Nephron (organoid): ENCODE measurements around the gene SGCD.

Source experiments
- H3K27ac Mint-ChIP-seq, 3 experiments: 2 replicates each; pipeline ENCODE4 v1.8.0; 2020; ENCODE audit warnings: mixed read lengths in 3 of 3, mild to moderate bottlenecking in 2 of 3, moderate library complexity in 1 of 3
- H3K27me3 Mint-ChIP-seq: 2 replicates; pipeline ENCODE4 v1.8.0; 2021; ENCODE audit warnings: low read depth, mild to moderate bottlenecking, moderate library complexity, mixed read lengths
- H3K36me3 Mint-ChIP-seq: 2 replicates; pipeline ENCODE4 v1.8.0; 2020; ENCODE audit warnings: low read depth, mixed read lengths
- H3K4me1 Mint-ChIP-seq: 2 replicates; pipeline ENCODE4 v1.8.0; 2020; ENCODE audit warnings: mixed read lengths
- H3K4me3 Mint-ChIP-seq, 3 experiments: 2 replicates each; pipeline ENCODE4 v1.8.0; 2020; ENCODE audit warnings: mild to moderate bottlenecking in 3 of 3, mixed read lengths in 3 of 3, moderate library complexity in 2 of 3
- H3K9me3 Mint-ChIP-seq: 2 replicates; pipeline ENCODE4 v1.8.0; 2020; ENCODE audit warnings: mixed read lengths
- TF ChIP-seq, protein P1 (sequence below), 3 experiments: fragments of 200-600 bp; sonication (generic); IDR thresholded peaks; one replicate each; pipeline ENCODE4 v1.5.0; 2021; ENCODE audit warnings: antibody characterized with exemption in 3 of 3; ENCODE audit not compliant: unreplicated experiment in 3 of 3

The SGCD gene

GRCh38 chr5:156698323-156698722 lies 371.4 kb downstream of the SGCD start:
- Mint-ChIP-seq H3K27ac (no peak overlapping the region), H3K36me3 (no peaks in the 10 kb centered on the region), H3K9me3 (no peaks in the 10 kb centered on the region), H3K27me3 (no peaks in the 10 kb centered on the region), H3K4me3 (no peak overlapping the region), H3K4me1 (peaks cover 4% of the 10 kb centered on the region)
- TF ChIP-seq, protein P1, sequence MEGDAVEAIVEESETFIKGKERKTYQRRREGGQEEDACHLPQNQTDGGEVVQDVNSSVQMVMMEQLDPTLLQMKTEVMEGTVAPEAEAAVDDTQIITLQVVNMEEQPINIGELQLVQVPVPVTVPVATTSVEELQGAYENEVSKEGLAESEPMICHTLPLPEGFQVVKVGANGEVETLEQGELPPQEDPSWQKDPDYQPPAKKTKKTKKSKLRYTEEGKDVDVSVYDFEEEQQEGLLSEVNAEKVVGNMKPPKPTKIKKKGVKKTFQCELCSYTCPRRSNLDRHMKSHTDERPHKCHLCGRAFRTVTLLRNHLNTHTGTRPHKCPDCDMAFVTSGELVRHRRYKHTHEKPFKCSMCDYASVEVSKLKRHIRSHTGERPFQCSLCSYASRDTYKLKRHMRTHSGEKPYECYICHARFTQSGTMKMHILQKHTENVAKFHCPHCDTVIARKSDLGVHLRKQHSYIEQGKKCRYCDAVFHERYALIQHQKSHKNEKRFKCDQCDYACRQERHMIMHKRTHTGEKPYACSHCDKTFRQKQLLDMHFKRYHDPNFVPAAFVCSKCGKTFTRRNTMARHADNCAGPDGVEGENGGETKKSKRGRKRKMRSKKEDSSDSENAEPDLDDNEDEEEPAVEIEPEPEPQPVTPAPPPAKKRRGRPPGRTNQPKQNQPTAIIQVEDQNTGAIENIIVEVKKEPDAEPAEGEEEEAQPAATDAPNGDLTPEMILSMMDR (IDR thresholded peaks at IDR 0.05; ENCODE audit: unreplicated experiment in 3 of 3) = no peak

DNA sequence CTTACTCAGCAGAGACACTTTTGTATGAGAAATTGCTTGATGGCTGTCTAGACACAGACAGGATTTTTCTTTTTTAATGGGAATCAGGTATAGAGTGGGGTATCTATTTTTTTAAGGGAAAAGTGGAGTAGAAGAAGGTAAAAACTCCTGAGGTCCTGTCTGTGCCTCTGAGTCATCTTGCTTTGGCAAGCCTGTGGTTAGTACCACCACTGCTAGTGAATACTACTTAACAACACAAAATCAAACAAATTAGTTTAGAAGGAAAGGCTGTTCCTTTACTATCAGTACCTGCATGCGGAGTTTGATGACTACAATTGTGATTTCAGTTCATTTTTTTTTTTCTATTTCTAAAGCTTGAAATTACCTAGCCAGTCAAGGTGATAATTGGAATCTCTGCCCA lies 372.2 kb downstream of the SGCD start:
- TF ChIP-seq, protein P1 (IDR thresholded peaks at IDR 0.05; ENCODE audit: unreplicated experiment in 3 of 3) = no peak

GRCh38 chr5:156704139-156704538 lies 377.2 kb downstream of the SGCD start:
- H3K9me3 Mint-ChIP-seq = no peaks in the 10 kb centered on the region
- TF ChIP-seq, protein P1 (IDR thresholded peaks at IDR 0.05; ENCODE audit: unreplicated experiment in 3 of 3) = no peak
- peaks cover 25% of the 10 kb centered on the region for H3K4me1 Mint-ChIP-seq

More for the DNA sequence above, 372.2 kb downstream of the SGCD start:
- Mint-ChIP-seq H3K4me3 (no peak overlapping the region), H3K4me1 (peaks cover 4% of the 10 kb centered on the region), H3K27ac (no peak overlapping the region), H3K36me3 (no peaks in the 10 kb centered on the region), H3K9me3 (no peaks in the 10 kb centered on the region), H3K27me3 (no peaks in the 10 kb centered on the region)

GRCh38 chr5:156706631-156707030 lies 379.7 kb downstream of the SGCD start:
- TF ChIP-seq, protein P1 (IDR thresholded peaks at IDR 0.05; ENCODE audit: unreplicated experiment in 3 of 3) = no peak
- H3K36me3 Mint-ChIP-seq = no peaks in the 10 kb centered on the region
- no peaks in the 10 kb centered on the region for H3K9me3 Mint-ChIP-seq
- no peak overlapping the region for H3K27ac Mint-ChIP-seq
- H3K27me3 Mint-ChIP-seq = no peaks in the 10 kb centered on the region
- peaks cover 29% of the 10 kb centered on the region for H3K4me1 Mint-ChIP-seq
- no peak overlapping the region for H3K4me3 Mint-ChIP-seq

More at GRCh38 chr5:156704139-156704538, 377.2 kb downstream of the SGCD start:
- Mint-ChIP-seq H3K4me3 (no peak overlapping the region), H3K36me3 (no peaks in the 10 kb centered on the region), H3K27ac (no peak overlapping the region), H3K27me3 (no peaks in the 10 kb centered on the region)

- Mint-ChIP-seq H3K4me3 (no peak overlapping the region), H3K9me3 (no peaks in the 10 kb centered on the region), H3K36me3 (no peaks in the 10 kb centered on the region)
Measured at GRCh38 chr5:156707750-156708149, 380.8 kb downstream of the SGCD start.

GRCh38 chr5:156715287-156715686 lies 388.3 kb downstream of the SGCD start:
- TF ChIP-seq, protein P1 (IDR thresholded peaks at IDR 0.05; ENCODE audit: unreplicated experiment in 3 of 3) = no peak
- Mint-ChIP-seq H3K36me3 (no peaks in the 10 kb centered on the region), H3K27me3 (peaks cover 3% of the 10 kb centered on the region), H3K9me3 (no peaks in the 10 kb centered on the region), H3K27ac (no peak overlapping the region), H3K4me3 (no peak overlapping the region), H3K4me1 (no peaks in the 10 kb centered on the region)

More at GRCh38 chr5:156707750-156708149, 380.8 kb downstream of the SGCD start:
- H3K27me3 Mint-ChIP-seq = peaks cover 3% of the 10 kb centered on the region
- peaks cover 29% of the 10 kb centered on the region for H3K4me1 Mint-ChIP-seq
- TF ChIP-seq, protein P1 (IDR thresholded peaks at IDR 0.05; ENCODE audit: unreplicated experiment in 3 of 3) = no peak
- no peak overlapping the region for H3K27ac Mint-ChIP-seq
